22Rv1 (cell line): ENCODE measurements around the gene PTS.

Experiments
- H3K27ac ChIP-seq: fragments of 450-650 bp; 2 replicates; pipeline ENCODE4 v1.5.1; 2017
- CTCF ChIP-seq: fragments of 450-650 bp; IDR thresholded peaks from 2 replicates; pipeline ENCODE4 v1.5.1; 2017; ENCODE audit warnings: mild to moderate bottlenecking
- ZFX ChIP-seq: fragments of 450-650 bp; IDR thresholded peaks from 2 replicates; pipeline ENCODE4 v1.6.1; 2017; ENCODE audit warnings: antibody characterized with exemption, borderline replicate concordance

Gene PTS

GRCh38 chr11:112247201-112247600 is 21.0 kb downstream of the PTS start:
- TF ChIP-seq ZFX = no peak
- TF ChIP-seq CTCF = no peak
- H3K27ac ChIP-seq = no peak overlapping the region

GRCh38 chr11:112248201-112248600 is 22.0 kb downstream of the PTS start:
- no peak overlapping the region for H3K27ac ChIP-seq
- TF ChIP-seq CTCF = no peak
- no peak for TF ChIP-seq ZFX

- no peak overlapping the region for H3K27ac ChIP-seq
- no peak for TF ChIP-seq ZFX
Observed at GRCh38 chr11:112249871-112250610, 23.8 kb downstream of the PTS start.

- no peak for TF ChIP-seq ZFX
- TF ChIP-seq CTCF = no peak
- H3K27ac ChIP-seq = no peak overlapping the region
Observed at GRCh38 chr11:112253605-112254242, 27.5 kb downstream of the PTS start.

- TF ChIP-seq CTCF (no peak), ZFX (no peak)
- H3K27ac ChIP-seq = no peak overlapping the region
Observed at GRCh38 chr11:112255067-112255720, 29.0 kb downstream of the PTS start.

- no peak within 1 kb of the TSS for H3K27ac ChIP-seq
- no peak for TF ChIP-seq ZFX
- TF ChIP-seq CTCF = no peak
Observed at GRCh38 chr11:112260490-112260889, 34.3 kb downstream of the PTS start, which contains the start of gene PLET1. Gene PLET1 (minus strand): TSS chr11:112260860. CDS start chr11:112260589, 271 bp downstream.

- TF ChIP-seq ZFX (no peak), CTCF (no peak)
Observed at GRCh38 chr11:112265659-112266409, 39.6 kb downstream of the PTS start.

More at GRCh38 chr11:112265659-112266409, 39.6 kb downstream of the PTS start:
- no peak overlapping the region for H3K27ac ChIP-seq
